HEK293T (cell line): ENCODE data around the gene DPY19L3.

Experiments
- CTCF ChIA-PET: fragments of 350-600 bp; formaldehyde crosslinking; extraction: SDS; loops from one replicate; lab custom pipeline; 2021; ENCODE audit warnings: antibody characterized with exemption, inconsistent platforms; lab: Yijun Ruan, JAX
- POLR2A ChIA-PET: fragments of 350-600 bp; formaldehyde crosslinking; extraction: SDS; loops from one replicate; lab custom pipeline; 2020; ENCODE audit warnings: antibody characterized with exemption, inconsistent platforms; lab: Yijun Ruan, JAX
- DNase-seq: peaks from one replicate; pipeline ENCODE4 v3.0.0; 2012; ENCODE audit warnings: mixed read lengths; ENCODE audit errors: extremely low spot score
- ARNT ChIP-seq: fragments of 450-650 bp; IDR thresholded peaks from 2 replicates; pipeline ENCODE4 v1.6.1; 2017; ENCODE audit warnings: mild to moderate bottlenecking
- BHLHE40 ChIP-seq: fragments of 450-650 bp; IDR thresholded peaks from 2 replicates; pipeline ENCODE4 v1.6.1; 2016; ENCODE audit warnings: mild to moderate bottlenecking, moderate library complexity, borderline replicate concordance
- CTBP1 ChIP-seq: fragments of 450-650 bp; IDR thresholded peaks from 2 replicates; pipeline ENCODE4 v1.6.1; 2016; ENCODE audit warnings: borderline replicate concordance
- ELF4 ChIP-seq: fragments of 450-650 bp; IDR thresholded peaks from 2 replicates; pipeline ENCODE4 v1.6.1; 2017; ENCODE audit warnings: antibody characterized with exemption
- FOXA1 ChIP-seq: fragments of 450-650 bp; IDR thresholded peaks from 2 replicates; pipeline ENCODE4 v1.6.1; 2016; ENCODE audit warnings: mild to moderate bottlenecking
- FOXK2 ChIP-seq: fragments of 450-650 bp; IDR thresholded peaks from 2 replicates; pipeline ENCODE4 v1.6.1; 2016; ENCODE audit warnings: mild to moderate bottlenecking
- FOXM1 ChIP-seq: fragments of 450-650 bp; IDR thresholded peaks from 2 replicates; pipeline ENCODE4 v1.6.1; 2017; ENCODE audit warnings: mild to moderate bottlenecking, borderline replicate concordance
- HDGF ChIP-seq: fragments of 450-650 bp; IDR thresholded peaks from 2 replicates; pipeline ENCODE4 v1.6.1; 2017; ENCODE audit warnings: antibody characterized with exemption, borderline replicate concordance
- L3MBTL2 ChIP-seq: fragments of 450-650 bp; conservative IDR thresholded peaks from 2 replicates; pipeline ENCODE4 v1.6.1; 2016; ENCODE audit warnings: mild to moderate bottlenecking
- LEF1 ChIP-seq: fragments of 450-650 bp; IDR thresholded peaks from 2 replicates; pipeline ENCODE4 v1.6.1; 2017; ENCODE audit warnings: mild to moderate bottlenecking, borderline replicate concordance
- NFRKB ChIP-seq: fragments of 450-650 bp; IDR thresholded peaks from 2 replicates; pipeline ENCODE4 v1.6.1; 2016; ENCODE audit warnings: mild to moderate bottlenecking, moderate library complexity
- SP1 ChIP-seq: fragments of 450-650 bp; IDR thresholded peaks from 2 replicates; pipeline ENCODE4 v1.6.1; 2017
- SUZ12 ChIP-seq: fragments of 450-650 bp; IDR thresholded peaks from 2 replicates; pipeline ENCODE4 v1.6.1; 2016; ENCODE audit warnings: mild to moderate bottlenecking
- TARDBP ChIP-seq: fragments of 450-650 bp; IDR thresholded peaks from 2 replicates; pipeline ENCODE4 v1.6.1; 2016
- ZNF384 ChIP-seq: fragments of 450-650 bp; IDR thresholded peaks from 2 replicates; pipeline ENCODE4 v1.6.1; 2016
- TF ChIP-seq, protein P1 (sequence below): fragments of 450-650 bp; IDR thresholded peaks from 2 replicates; pipeline ENCODE4 v1.6.1; 2016

The DPY19L3 gene

DNA sequence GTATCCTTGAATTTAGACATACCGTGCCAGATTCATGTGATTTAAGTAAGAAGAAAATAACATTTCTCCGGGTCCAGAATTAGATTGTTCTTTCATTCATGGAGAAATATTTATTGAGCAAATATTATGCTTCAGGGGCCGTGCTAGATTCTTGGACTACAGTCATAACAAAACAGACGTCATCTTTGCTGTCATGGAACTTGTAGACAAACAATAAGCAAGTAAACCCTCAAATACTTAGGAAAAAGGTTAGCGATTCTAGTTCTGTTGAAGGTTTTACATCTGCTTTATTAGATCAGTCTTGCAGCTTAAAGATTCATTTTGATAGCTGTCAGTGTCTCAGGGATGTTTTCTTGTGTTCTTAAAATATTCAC lies 43.3 kb upstream of the DPY19L3 start:
- POLR2A ChIA-PET, result no interaction called here
- CTCF ChIA-PET, result no interaction called here
- DNase-seq, result no peak
- no peak for TF ChIP-seq ARNT
- TF ChIP-seq, protein P1, sequence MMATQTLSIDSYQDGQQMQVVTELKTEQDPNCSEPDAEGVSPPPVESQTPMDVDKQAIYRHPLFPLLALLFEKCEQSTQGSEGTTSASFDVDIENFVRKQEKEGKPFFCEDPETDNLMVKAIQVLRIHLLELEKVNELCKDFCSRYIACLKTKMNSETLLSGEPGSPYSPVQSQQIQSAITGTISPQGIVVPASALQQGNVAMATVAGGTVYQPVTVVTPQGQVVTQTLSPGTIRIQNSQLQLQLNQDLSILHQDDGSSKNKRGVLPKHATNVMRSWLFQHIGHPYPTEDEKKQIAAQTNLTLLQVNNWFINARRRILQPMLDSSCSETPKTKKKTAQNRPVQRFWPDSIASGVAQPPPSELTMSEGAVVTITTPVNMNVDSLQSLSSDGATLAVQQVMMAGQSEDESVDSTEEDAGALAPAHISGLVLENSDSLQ, result no peak
- no peak for TF ChIP-seq ELF4
- no peak for TF ChIP-seq ZNF384
- TF ChIP-seq BHLHE40, result no peak
- TF ChIP-seq FOXK2, result no peak
- no peak for TF ChIP-seq FOXA1
- TF ChIP-seq CTBP1, result no peak
- TF ChIP-seq LEF1, result no peak
- no peak for TF ChIP-seq FOXM1
- no peak for TF ChIP-seq NFRKB
- no peak for TF ChIP-seq SUZ12
- TF ChIP-seq SP1, result no peak
- no peak for TF ChIP-seq HDGF
- TF ChIP-seq TARDBP, result no peak
- TF ChIP-seq L3MBTL2, result no peak

DNA sequence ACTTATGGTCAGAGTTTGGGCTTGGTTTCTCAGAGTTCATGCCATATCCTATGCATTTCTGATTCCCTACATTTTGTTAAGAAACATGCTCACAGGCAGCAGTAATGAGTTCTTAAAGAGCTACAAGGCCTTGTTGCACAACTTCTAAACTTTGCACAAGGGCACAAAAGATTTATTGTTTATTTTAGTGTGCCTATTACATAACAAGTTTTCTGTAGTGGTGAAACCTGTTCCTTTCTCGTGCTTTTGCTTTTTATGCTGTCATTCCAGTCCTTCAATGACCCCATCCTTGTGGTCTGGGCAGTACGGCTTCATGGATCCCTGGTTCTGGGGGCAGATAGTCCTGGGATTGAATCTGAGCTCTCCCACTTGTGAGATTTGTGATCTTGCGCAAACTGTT lies 42.4 kb upstream of the DPY19L3 start:
- TF ChIP-seq L3MBTL2 (no peak), SUZ12 (no peak), ARNT (no peak), ELF4 (no peak), NFRKB (no peak), BHLHE40 (no peak), CTBP1 (no peak), LEF1 (no peak), FOXM1 (no peak), FOXK2 (no peak), HDGF (no peak), ZNF384 (no peak), TARDBP (no peak), SP1 (no peak), FOXA1 (no peak)
- TF ChIP-seq, protein P1, result no peak
- no peak for DNase-seq
- ChIA-PET POLR2A (interaction anchor here (1.3 kb wide), 1 partner anchor 18 kb away, joined by 3 read pairs; the partner anchor contains the start of gene ZNF507), CTCF (interaction anchor here (1.2 kb wide), 1 partner anchor 11 kb away, joined by 4 read pairs; no protein-coding TSS in a partner anchor)

DNA sequence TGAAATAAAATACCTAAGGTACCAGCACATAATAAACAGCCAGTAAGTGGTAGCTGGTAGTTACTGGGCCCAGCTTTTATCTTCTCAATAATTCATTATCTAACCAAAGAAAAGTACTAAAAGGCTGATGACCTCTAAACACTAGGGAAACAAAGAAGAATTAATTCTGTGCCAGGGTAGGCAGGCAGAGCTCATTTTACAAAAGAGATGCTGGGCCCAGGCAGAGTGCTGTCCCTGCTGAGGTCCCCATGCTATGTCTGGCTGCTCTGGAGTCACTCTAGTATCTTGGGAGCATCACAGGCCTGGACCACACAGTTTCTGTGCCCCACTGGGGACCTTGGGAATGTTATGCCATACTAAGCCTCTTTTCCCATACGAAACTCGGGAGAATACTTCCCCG lies 41.9 kb upstream of the DPY19L3 start:
- ChIA-PET POLR2A (interaction anchor here (1.3 kb wide), 1 partner anchor 18 kb away, joined by 3 read pairs; the partner anchor contains the start of gene ZNF507), CTCF (interaction anchor here (1.2 kb wide), 1 partner anchor 10 kb away, joined by 4 read pairs; no protein-coding TSS in a partner anchor)
- no peak for TF ChIP-seq BHLHE40
- no peak for TF ChIP-seq TARDBP
- TF ChIP-seq SP1, result no peak
- no peak for DNase-seq

DNA sequence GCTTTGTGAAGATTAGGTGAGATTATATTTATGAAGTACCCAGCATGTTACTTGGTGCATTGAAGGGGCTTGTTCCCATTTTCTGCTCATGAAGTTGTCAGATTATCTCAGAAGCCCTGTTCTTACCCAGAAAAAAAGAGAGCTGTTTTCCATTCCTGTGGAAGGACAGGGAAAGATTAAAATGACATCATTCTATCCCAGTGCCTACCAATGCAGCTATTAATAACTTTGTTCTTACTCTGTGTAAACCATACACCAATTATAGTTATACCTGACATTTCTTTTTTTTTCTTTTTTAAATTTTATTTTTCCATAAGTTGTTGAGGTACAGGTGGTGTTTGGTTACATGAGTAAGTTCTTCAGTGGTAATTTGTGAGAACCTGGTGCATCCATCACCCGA lies 41.5 kb upstream of the DPY19L3 start:
- no peak for DNase-seq
- POLR2A ChIA-PET, result interaction anchor here (1.3 kb wide), 1 partner anchor 18 kb away, joined by 3 read pairs; the partner anchor contains the start of gene ZNF507
- CTCF ChIA-PET, result interaction anchor here (1.2 kb wide), 1 partner anchor 10 kb away, joined by 4 read pairs; no protein-coding TSS in a partner anchor
- TF ChIP-seq FOXA1 (no peak), L3MBTL2 (no peak), HDGF (no peak), ARNT (no peak), FOXK2 (no peak), SUZ12 (no peak), SP1 (no peak), FOXM1 (no peak), CTBP1 (no peak), NFRKB (no peak), BHLHE40 (no peak), LEF1 (no peak), ELF4 (no peak), ZNF384 (no peak), TARDBP (no peak)
- TF ChIP-seq, protein P1, result no peak

DNA sequence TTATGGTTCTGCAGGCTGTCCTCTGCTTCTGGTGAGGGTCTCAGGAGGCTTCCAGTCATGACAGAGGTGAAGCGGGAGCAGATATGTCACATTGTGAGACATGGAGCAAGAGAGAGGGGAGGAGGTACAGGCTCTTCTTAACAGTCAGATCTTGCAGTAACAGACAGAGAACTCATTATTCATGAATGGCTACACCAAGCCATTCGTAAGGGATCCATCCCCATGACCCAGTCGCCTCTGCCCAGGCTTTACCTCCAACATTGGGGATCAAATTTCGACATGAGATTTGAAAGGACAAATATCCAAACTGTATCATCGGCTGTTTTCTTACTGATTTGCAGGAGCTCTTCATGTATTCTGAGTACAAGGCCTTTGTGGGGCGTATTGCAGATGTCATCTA lies 38.5 kb upstream of the DPY19L3 start:
- DNase-seq, result no peak
- CTCF ChIA-PET, result no interaction called here
- POLR2A ChIA-PET, result no interaction called here
- TF ChIP-seq HDGF, result no peak
- TF ChIP-seq SUZ12, result no peak
- TF ChIP-seq ZNF384, result no peak
- TF ChIP-seq SP1, result no peak
- TF ChIP-seq NFRKB, result no peak
- TF ChIP-seq FOXA1, result no peak
- TF ChIP-seq, protein P1, result no peak
